HG03108 (cell line): Measurements from ENCODE around the gene TMEM60.

Source experiments
- ATAC-seq: cut with Tn5 transposase; IDR thresholded peaks from one replicate; pipeline ENCODE4 v1.9.1; 2021; ENCODE audit warnings: moderate library complexity; ENCODE audit not compliant: unreplicated experiment

TMEM60 gene

GRCh38 chr7:77778535-77778934, 19.7 kb downstream of the TMEM60 start:
- ATAC-seq = no peak

- no peak for ATAC-seq
These were observed 26.3 kb downstream of the TMEM60 start for GRCh38 chr7:77771901-77772300.

GRCh38 chr7:77770316-77770715, 27.9 kb downstream of the TMEM60 start:
- ATAC-seq = no peak

DNA sequence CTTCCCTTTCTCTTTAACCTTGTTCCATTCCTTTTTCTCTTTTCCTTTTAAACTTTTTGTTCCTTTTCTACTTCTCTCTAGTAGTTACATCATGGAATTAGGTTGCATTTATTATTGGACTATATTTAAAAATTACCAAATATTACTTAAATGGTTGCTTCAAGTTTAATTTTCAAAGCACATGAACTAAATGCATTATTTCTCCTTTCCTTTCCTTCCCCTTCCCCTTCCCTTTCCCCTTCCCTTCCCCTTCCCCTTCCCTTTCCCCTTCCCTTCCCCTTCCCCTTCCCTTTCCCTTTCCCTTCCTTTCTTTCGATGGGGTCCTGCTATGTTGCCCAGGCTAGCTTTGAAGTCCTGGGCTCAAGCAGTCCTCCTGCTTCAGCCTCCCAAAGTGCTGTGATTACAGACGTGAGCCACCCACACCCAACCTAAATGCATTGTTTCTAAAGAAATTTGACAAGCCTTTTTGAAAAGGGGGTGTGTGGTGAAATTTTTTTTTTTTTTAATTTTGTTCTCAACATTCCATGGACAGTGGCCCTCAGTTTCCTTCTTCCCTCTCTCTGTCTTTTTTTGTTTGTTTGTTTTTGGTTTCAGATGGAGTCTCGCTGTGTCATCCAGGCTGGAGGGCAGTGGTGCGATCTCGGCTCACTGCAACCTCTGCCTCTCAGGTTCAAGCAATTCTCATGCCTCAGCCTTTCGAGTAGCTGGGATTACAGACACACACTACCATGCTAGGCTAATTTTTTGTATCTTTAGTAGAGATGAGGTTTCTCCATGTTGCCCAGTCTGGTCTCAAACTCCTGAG, 31.2 kb downstream of the TMEM60 start:
- ATAC-seq = no peak

DNA sequence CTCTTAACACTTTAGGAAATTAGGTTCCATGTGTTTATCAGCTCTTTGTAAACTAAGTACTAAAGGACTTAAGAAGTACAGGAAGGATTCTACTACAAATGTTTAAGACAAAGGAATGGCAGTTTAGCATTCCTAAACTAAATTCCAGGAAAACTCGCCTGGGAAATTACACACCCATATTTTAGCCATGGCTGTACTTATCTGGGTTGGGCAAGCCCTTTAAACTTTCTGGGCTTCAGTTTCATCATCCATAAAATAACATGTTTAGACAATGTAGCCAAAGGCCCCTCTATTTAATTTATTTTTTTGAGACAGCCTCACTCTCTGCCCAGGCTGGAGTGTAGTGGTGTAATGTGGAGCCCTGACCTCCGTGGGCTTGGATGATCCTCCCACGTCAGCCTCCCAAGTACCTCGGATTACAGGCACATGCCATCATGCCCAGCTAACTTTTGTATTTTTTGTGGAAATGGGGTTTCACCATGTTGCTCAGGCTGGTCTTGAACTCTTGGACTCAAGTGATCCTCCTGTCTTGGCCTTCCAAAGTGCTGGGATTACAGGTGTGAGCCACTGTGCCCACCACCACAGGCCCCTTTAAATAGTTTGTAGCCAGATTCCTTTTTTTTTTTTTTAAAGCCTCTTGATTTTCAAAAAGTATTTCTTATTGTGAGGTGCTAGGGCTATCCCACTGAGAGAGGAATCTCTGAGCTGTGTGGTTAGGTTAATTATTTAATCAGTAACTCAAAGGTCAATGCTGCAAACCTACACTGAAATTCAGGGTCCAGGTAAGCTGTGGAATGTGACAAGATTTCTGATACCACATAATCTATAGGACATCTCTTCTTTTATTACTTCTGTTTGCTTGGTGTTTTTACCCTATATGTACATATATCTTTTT, 32.1 kb downstream of the TMEM60 start:
- no peak for ATAC-seq

DNA sequence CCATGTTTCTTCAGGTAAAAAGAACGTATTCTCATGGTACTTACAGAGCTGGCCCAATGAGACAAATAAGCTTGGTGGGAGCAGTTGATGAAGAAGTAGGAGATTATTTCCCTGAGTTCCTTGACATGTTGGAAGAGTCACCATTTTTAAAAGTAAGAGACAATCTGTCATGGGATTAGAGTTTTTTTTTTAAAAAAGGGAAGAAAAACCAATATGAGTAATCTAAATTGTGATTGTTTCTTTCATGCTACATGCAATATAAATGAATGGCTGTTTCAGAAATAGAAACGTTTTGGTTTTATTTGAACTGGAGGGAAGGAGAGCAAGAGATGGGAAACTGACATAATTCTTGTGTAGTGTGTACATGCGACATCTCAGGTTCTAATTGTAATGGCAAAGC, 32.8 kb downstream of the TMEM60 start:
- ATAC-seq = no peak

DNA sequence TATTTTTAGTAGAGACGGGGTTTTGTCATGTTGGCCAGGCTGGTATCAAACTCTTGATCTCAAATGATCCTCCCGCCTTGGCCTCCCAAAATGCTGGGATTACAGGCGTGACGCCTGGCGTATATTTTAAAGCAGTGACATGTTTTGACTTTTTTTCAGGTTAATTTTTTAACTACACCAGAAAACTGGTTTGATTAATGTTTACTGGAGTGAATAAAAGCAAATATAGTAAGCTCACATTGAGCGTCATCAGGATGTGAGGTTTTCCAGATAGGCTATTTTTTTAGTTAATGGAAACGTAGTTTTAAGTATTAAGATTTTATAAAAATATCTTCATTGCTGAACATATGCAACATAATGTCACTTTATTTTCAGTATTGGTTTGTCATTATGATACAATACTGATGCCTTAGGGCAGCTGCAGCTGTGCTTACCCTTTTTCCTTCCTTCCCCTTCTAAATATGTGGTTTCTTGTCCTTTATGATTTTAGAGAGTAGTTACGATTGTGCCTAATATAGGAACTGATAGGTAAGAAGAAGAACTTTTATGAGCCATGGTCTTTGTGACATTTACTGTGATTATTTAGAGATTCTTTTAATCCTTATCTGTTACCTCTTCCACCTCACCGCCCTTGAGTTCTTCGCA, 37.3 kb downstream of the TMEM60 start:
- no peak for ATAC-seq

GRCh38 chr7:77759294-77759889, 38.8 kb downstream of the TMEM60 start:
- ATAC-seq = peak; percentile 33

DNA sequence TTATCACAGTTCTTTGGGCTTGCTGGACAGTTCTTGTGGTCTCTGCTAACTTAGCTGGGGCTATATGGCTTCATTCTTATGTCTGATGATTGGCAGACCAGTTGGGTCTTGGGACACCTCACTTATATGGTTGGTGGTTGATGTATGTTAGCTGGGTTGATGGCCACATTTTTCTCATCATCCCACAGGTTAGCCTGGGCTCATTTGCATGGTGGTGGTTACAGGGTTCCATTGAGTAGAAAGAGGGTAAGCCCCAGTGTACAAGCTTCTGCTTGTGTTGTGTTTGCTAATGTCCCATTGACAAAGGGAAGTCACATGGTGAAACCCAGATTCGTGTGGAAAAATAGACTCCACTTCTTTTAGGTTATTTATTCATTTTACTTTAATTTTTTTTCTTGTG, 40.6 kb downstream of the TMEM60 start:
- ATAC-seq = peak; percentile 71

DNA sequence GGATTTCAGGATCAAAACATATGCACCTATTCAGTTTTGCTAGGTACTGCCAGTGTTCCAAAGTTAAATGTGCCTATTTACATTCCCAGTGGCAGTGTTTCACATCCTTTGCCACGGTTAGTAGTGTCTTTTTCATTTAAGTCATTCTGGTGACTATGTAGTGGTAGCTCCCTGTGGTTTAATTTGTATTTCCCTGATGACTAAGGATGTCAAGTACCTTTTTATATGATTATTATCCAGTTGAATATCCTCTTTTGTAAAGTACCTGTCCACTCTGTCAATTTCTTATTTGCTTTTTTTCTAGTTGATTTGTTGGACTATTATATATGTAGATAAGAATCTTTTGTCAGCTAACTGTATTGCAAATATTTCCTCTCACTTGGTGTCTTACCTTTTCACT, 45.1 kb downstream of the TMEM60 start:
- ATAC-seq = no peak

DNA sequence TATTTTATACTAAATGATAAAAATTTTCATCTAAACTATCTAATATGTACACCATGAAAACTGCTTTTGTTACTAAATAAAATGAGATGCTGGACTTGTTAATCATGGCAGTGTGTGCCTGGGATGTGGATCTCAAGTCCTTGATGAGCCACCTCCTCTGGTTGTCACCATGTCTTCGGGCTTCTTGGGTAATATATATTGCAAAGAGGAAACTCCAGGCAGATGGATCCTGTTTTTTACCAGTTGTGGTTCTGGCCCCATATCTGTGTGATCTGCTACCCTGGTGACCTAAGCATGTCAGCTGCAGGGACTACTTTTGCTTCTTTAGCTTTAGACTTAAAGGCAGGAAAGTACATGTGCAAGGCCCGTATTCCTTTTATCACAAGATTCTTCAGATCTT, 46.2 kb downstream of the TMEM60 start:
- ATAC-seq = no peak

GRCh38 chr7:77747718-77748117, 50.5 kb downstream of the TMEM60 start:
- ATAC-seq = no peak

GRCh38 chr7:77747178-77747577, 51.1 kb downstream of the TMEM60 start:
- no peak for ATAC-seq

- no peak for ATAC-seq
These were observed 51.4 kb downstream of the TMEM60 start for GRCh38 chr7:77746824-77747165.

GRCh38 chr7:77746164-77746823, 51.9 kb downstream of the TMEM60 start:
- ATAC-seq = no peak

GRCh38 chr7:77745746-77746145, 52.5 kb downstream of the TMEM60 start:
- no peak for ATAC-seq
